ENCODE data around the gene CEACAM21. TPM values are rescaled to one million over a fixed set of nuclear protein-coding genes. Genes with fewer than 3 reads are reported as not detected.

Gene CEACAM21
- total RNA-seq, 1 experiment from 2014 or later = not detected

- Histone ChIP-seq H3K27me3 (no peaks in the 10 kb centered on the region), H3K36me3 (no peaks in the 10 kb centered on the region), H3K9me3 (no peaks in the 10 kb centered on the region), H3K4me3 (no peak overlapping the region)
- no peak for DNase-seq
Observed at GRCh38 chr19:41620171-41620570, 44.2 kb downstream of the CEACAM21 start.

DNA sequence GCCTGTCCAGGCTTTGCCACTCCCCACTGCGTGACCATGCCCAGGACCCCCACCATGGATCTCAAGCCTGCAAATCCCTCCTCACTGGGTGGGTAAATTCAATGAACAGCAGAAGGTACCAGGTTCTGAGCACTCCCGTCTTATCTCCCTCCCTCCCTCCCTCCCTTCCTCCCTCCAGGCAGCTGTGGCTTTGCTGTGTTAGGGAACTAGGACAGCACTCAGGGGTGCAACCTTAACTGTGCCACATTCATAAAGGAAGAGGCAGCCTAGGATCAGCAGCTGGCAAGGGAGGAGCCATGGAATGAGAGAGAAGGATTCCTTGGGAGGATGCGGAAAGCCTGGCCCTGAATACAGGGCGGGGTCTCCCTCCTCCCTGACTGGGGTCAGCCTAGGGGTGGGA lies 45.3 kb downstream of the CEACAM21 start:
- Histone ChIP-seq H3K9me3 (no peaks in the 10 kb centered on the region), H3K27me3 (no peaks in the 10 kb centered on the region)

GRCh38 chr19:41621654-41622053 lies 45.7 kb downstream of the CEACAM21 start:
- no peak for DNase-seq
- Histone ChIP-seq H3K27me3 (no peaks in the 10 kb centered on the region), H3K4me3 (no peak overlapping the region)

More for the DNA sequence above, 45.3 kb downstream of the CEACAM21 start:
- Histone ChIP-seq H3K36me3 (no peaks in the 10 kb centered on the region), H3K4me3 (no peak overlapping the region)
- DNase-seq = no peak

GRCh38 chr19:41623360-41623759 lies 47.4 kb downstream of the CEACAM21 start:
- Histone ChIP-seq H3K4me3 (no peak overlapping the region), H3K36me3 (no peaks in the 10 kb centered on the region), H3K27me3 (no peaks in the 10 kb centered on the region), H3K9me3 (no peaks in the 10 kb centered on the region)
- no peak for DNase-seq

More at GRCh38 chr19:41621654-41622053, 45.7 kb downstream of the CEACAM21 start:
- no peaks in the 10 kb centered on the region for H3K9me3 ChIP-seq
- no peaks in the 10 kb centered on the region for H3K36me3 ChIP-seq

GRCh38 chr19:41624515-41624914 lies 48.5 kb downstream of the CEACAM21 start:
- no peaks in the 10 kb centered on the region for H3K36me3 ChIP-seq
- no peaks in the 10 kb centered on the region for H3K9me3 ChIP-seq
- 0 out of 2 replicates have a peak, but pooled peaks cover under 1% of the 10 kb centered on the region for H3K27me3 ChIP-seq
- no peak overlapping the region for H3K4me3 ChIP-seq
- no peak for DNase-seq

DNA sequence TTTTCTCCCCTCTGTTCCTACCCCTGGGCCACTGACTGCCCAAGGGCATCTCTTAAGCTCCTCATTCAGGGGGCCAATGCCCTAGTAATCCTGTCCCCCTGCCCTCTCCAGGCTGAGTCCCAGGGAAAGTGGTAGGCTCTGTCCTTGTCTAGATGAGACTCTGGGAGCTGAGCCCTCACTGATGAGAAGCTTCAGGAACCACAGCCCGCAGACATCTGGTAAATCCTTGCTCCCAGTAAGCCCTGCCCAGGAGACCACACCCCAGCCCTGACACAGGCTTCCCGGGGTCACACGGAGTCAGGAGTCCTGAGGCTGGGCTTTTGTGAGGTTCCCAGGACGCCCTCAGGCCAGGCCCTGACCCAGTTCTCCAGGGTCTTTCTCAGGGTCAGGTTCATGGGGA lies 49.0 kb downstream of the CEACAM21 start:
- H3K36me3 ChIP-seq = no peaks in the 10 kb centered on the region
- no peak for DNase-seq
- no peak overlapping the region for H3K4me3 ChIP-seq
- H3K27me3 ChIP-seq = 0 out of 2 replicates have a peak, but pooled peaks cover 3% of the 10 kb centered on the region
- H3K9me3 ChIP-seq = no peaks in the 10 kb centered on the region; the same call in 1 of the 2 replicates

- DNase-seq = no peak
- H3K27me3 ChIP-seq = 0 out of 2 replicates have a peak, but pooled peaks cover 3% of the 10 kb centered on the region
- H3K36me3 ChIP-seq = no peaks in the 10 kb centered on the region
- H3K4me3 ChIP-seq = no peak overlapping the region
- H3K9me3 ChIP-seq = peaks cover 7% of the 10 kb centered on the region; the same call in 1 of the 2 replicates
Observed at GRCh38 chr19:41626278-41626677, 50.3 kb downstream of the CEACAM21 start.

GRCh38 chr19:41626877-41627276 lies 50.9 kb downstream of the CEACAM21 start, which contains the start of gene CEACAM4:
CEACAM4 (minus strand) TSS chr19:41627074; CDS start chr19:41626963, 111 bp downstream.
- Histone ChIP-seq H3K36me3 (no peaks in the 10 kb centered on the region), H3K27me3 (0 out of 2 replicates have a peak, but pooled peaks cover 3% of the 10 kb centered on the region), H3K9me3 (peaks cover 7% of the 10 kb centered on the region; the same call in 1 of the 2 replicates), H3K4me3 (no peak within 1 kb of the TSS)
- no peak for DNase-seq

- Histone ChIP-seq H3K4me3 (no peak overlapping the region), H3K36me3 (no peaks in the 10 kb centered on the region), H3K27me3 (0 out of 2 replicates have a peak, but pooled peaks cover 3% of the 10 kb centered on the region), H3K9me3 (peaks cover 7% of the 10 kb centered on the region; the same call in 1 of the 2 replicates)
- no peak for DNase-seq
Observed at GRCh38 chr19:41627966-41628675, 52.2 kb downstream of the CEACAM21 start.

Other genes with a start within 250 kb of the CEACAM21 start
- gene TGFB1, start 222.2 kb upstream of the CEACAM21 start, total RNA-seq (2014; rRNA removed; shearing (Covaris generic); ENCODE audit: low replicate concordance) = 5.6 and 8.6 TPM in 2 replicates
- gene B9D2, start 212.0 kb upstream of the CEACAM21 start, total RNA-seq (2014; rRNA removed; shearing (Covaris generic); ENCODE audit: low replicate concordance) = 2.4 and 31.0 TPM in 2 replicates
- 0.64 and 1.5 TPM in 2 replicates for gene TMEM91, start 199.6 kb upstream of the CEACAM21 start, total RNA-seq (2014; rRNA removed; shearing (Covaris generic); ENCODE audit: low replicate concordance)
- gene EXOSC5, start 178.8 kb upstream of the CEACAM21 start, total RNA-seq (2014; rRNA removed; shearing (Covaris generic); ENCODE audit: low replicate concordance) = 64.6 and 95.3 TPM in 2 replicates
- gene BCKDHA, start 178.3 kb upstream of the CEACAM21 start, total RNA-seq (2014; rRNA removed; shearing (Covaris generic); ENCODE audit: low replicate concordance) = 22.0 and 58.6 TPM in 2 replicates
- gene B3GNT8, start 148.8 kb upstream of the CEACAM21 start, total RNA-seq (2014; rRNA removed; shearing (Covaris generic); ENCODE audit: low replicate concordance) = not detected in 2 replicates
- gene DMAC2, start 136.3 kb upstream of the CEACAM21 start, total RNA-seq (2014; rRNA removed; shearing (Covaris generic); ENCODE audit: low replicate concordance) = 37.6 and 56.2 TPM in 2 replicates
- not detected in 2 replicates for gene ERICH4, start 133.0 kb upstream of the CEACAM21 start, total RNA-seq (2014; rRNA removed; shearing (Covaris generic); ENCODE audit: low replicate concordance)
- gene CEACAM4, start 50.9 kb downstream of the CEACAM21 start, total RNA-seq (2014; rRNA removed; shearing (Covaris generic); ENCODE audit: low replicate concordance) = not detected in 2 replicates
- not detected in 2 replicates for gene CEACAM7, start 112.1 kb downstream of the CEACAM21 start, total RNA-seq (2014; rRNA removed; shearing (Covaris generic); ENCODE audit: low replicate concordance)
- not detected in 2 replicates for gene CEACAM5, start 132.5 kb downstream of the CEACAM21 start, total RNA-seq (2014; rRNA removed; shearing (Covaris generic); ENCODE audit: low replicate concordance)
- gene CEACAM6, start 179.4 kb downstream of the CEACAM21 start, total RNA-seq (2014; rRNA removed; shearing (Covaris generic); ENCODE audit: low replicate concordance) = not detected in 2 replicates
- not detected in 2 replicates for gene CEACAM3, start 220.4 kb downstream of the CEACAM21 start, total RNA-seq (2014; rRNA removed; shearing (Covaris generic); ENCODE audit: low replicate concordance)